Keratinocyte (primary cell): Measurements from ENCODE around the gene TMEM181.

Experiments
- CTCF ChIP-seq, 3 experiments: IDR thresholded peaks in 1 of 3; conservative IDR thresholded peaks in 1 of 3; optimal IDR thresholded peaks in 1 of 3; 2 replicates in 2 of 3; 3 replicates in 1 of 3; pipeline versions ENCODE3 to v1.5.1; 2011; ENCODE audit warnings: low read length in 3 of 3, mild to moderate bottlenecking in 3 of 3, moderate library complexity in 2 of 3, control low read depth in 1 of 3, inconsistent platforms in 1 of 3; ENCODE audit not compliant: insufficient read depth in 2 of 3; ENCODE audit errors: extremely low read depth in 1 of 3
- EZH2 ChIP-seq: IDR thresholded peaks from one replicate; pipeline ENCODE4 v1.6.1; 2012; ENCODE audit warnings: inconsistent platforms, mild to moderate bottlenecking, low read length, moderate library complexity

GRCh38 chr6:158654960-158655489 lies 95.1 kb downstream of the TMEM181 start:
- TF ChIP-seq CTCF (optimal IDR thresholded peaks at IDR 0.05 in 1 of 3, IDR thresholded peaks at IDR 0.05 in 1 of 3, conservative IDR thresholded peaks at IDR 0.05 in 1 of 3; ENCODE audit: extremely low read depth in 1 of 3, insufficient read depth in 2 of 3, low read length in 3 of 3) (no peak), EZH2 (no peak)
